ENCODE measurements around the gene GABRB1. TPM values are rescaled to one million over a fixed set of nuclear protein-coding genes. Genes with fewer than 3 reads are reported as not detected.

The GABRB1 gene
- total RNA-seq, 2 donors from 2014 or later = 0.82 TPM; not detected in 1

- TF ChIP-seq CTCF (IDR thresholded peaks at IDR 0.05) = no peak
- Histone ChIP-seq H3K4me1 (no peaks in the 10 kb centered on the region), H3K4me3 (no peak overlapping the region), H3K27ac (no peak overlapping the region), H3K9ac (ENCODE audit: low read depth in 2 of 2, low read length in 2 of 2) (no peak overlapping the region), H3K36me3 (no peaks in the 10 kb centered on the region), H3K9me3 (no peaks in the 10 kb centered on the region), H3K27me3 (no peaks in the 10 kb centered on the region)
- intact Hi-C loops (cut with DNase I) = loop anchor here (10.0 kb wide), 1 partner anchor 281 kb away; no protein-coding TSS in a partner anchor
- DNase-seq = no peak
These were observed 354.8 kb downstream of the GABRB1 start for GRCh38 chr4:47386146-47386545.

- no peak for DNase-seq
- H3K9me3 ChIP-seq = no peaks in the 10 kb centered on the region
- H3K4me1 ChIP-seq = no peaks in the 10 kb centered on the region
These were observed 355.3 kb downstream of the GABRB1 start for GRCh38 chr4:47386561-47387235.

GRCh38 chr4:47390428-47391125 is 359.2 kb downstream of the GABRB1 start:
- no peaks in the 10 kb centered on the region for H3K27me3 ChIP-seq
- H3K4me3 ChIP-seq = no peak overlapping the region
- H3K9ac ChIP-seq (ENCODE audit: low read depth in 2 of 2, low read length in 2 of 2) = no peak overlapping the region
- no peak overlapping the region for H3K27ac ChIP-seq
- intact Hi-C loops (cut with DNase I) = no loop called here
- DNase-seq = no peak
- no peaks in the 10 kb centered on the region for H3K36me3 ChIP-seq
- H3K9me3 ChIP-seq = no peaks in the 10 kb centered on the region
- TF ChIP-seq CTCF (IDR thresholded peaks at IDR 0.05) = no peak
- H3K4me1 ChIP-seq = no peaks in the 10 kb centered on the region

More at GRCh38 chr4:47386561-47387235, 355.3 kb downstream of the GABRB1 start:
- no peak for TF ChIP-seq CTCF (IDR thresholded peaks at IDR 0.05)
- H3K27me3 ChIP-seq = no peaks in the 10 kb centered on the region
- no peaks in the 10 kb centered on the region for H3K36me3 ChIP-seq
- H3K9ac ChIP-seq (ENCODE audit: low read depth in 2 of 2, low read length in 2 of 2) = no peak overlapping the region
- no peak overlapping the region for H3K27ac ChIP-seq
- H3K4me3 ChIP-seq = no peak overlapping the region
- intact Hi-C loops (cut with DNase I) = loop anchor here (10.0 kb wide), 1 partner anchor 282 kb away; no protein-coding TSS in a partner anchor

- intact Hi-C loops (cut with DNase I) = no loop called here
- no peak for TF ChIP-seq CTCF (IDR thresholded peaks at IDR 0.05)
- Histone ChIP-seq H3K27me3 (no peaks in the 10 kb centered on the region), H3K36me3 (no peaks in the 10 kb centered on the region), H3K27ac (no peak overlapping the region), H3K4me1 (no peaks in the 10 kb centered on the region), H3K9ac (ENCODE audit: low read depth in 2 of 2, low read length in 2 of 2) (no peak overlapping the region), H3K4me3 (no peak overlapping the region), H3K9me3 (no peaks in the 10 kb centered on the region)
- no peak for DNase-seq
These were observed 359.9 kb downstream of the GABRB1 start for GRCh38 chr4:47391256-47391655.

GRCh38 chr4:47406408-47406807 is 375.0 kb downstream of the GABRB1 start:
- no peak for TF ChIP-seq CTCF (IDR thresholded peaks at IDR 0.05)
- Histone ChIP-seq H3K4me3 (no peak overlapping the region), H3K27me3 (no peaks in the 10 kb centered on the region), H3K9ac (ENCODE audit: low read depth in 2 of 2, low read length in 2 of 2) (no peak overlapping the region), H3K27ac (no peak overlapping the region), H3K36me3 (no peaks in the 10 kb centered on the region), H3K4me1 (no peaks in the 10 kb centered on the region), H3K9me3 (no peaks in the 10 kb centered on the region)
- DNase-seq = no peak
- intact Hi-C loops (cut with DNase I) = no loop called here

Data from colonic mucosa (tissue), 4 donors.